Fibroblast of skin of right quadriceps (primary cell): ENCODE data around the gene HDAC2.

Experiments used
- DNase-seq: peaks from one replicate; pipeline ENCODE4 v3.0.0-alpha.2; 2013

Gene HDAC2

DNA sequence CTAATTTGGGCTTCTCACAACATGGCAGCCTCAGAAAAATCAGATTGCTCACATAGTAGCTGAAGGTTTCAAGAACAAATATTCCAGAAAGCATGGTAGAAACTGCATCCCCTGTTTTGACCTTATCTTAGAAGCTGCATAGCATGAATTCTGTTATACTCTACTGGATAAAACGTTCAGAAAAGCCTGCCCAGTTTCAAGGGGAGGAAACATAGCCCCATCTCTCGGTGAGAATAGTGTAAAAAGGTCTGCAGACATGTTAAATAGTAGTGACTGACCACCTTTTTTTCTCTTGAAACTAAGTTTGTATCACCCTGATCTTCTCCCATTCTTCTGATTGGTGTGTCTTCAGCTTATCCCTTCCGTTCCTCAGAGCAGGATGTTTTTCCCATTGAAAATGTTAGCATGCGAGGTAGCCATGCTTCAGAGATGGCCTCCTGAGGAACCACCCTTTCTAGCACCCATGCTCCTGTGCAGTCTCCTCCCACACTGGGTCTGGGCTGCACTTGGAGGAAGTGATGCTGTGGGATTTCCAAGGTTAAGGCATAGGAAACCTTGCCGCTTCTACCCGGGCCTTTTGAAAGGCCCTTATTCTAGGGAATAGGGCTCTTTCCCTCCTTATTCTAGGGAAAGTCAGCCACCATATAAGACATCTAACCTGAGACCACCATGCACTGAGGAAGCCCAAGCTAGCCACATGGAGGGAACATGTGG lies 63.7 kb downstream of the HDAC2 start:
- DNase-seq = no peak

- DNase-seq = peak; percentile 50
Observed at GRCh38 chr6:113903666-113904330, 67.2 kb downstream of the HDAC2 start.

- DNase-seq = peak; percentile 65
Observed at GRCh38 chr6:113901482-113901881, 69.5 kb downstream of the HDAC2 start.

- DNase-seq = peak; percentile 82
Observed at GRCh38 chr6:113894712-113895674, 76.0 kb downstream of the HDAC2 start.

GRCh38 chr6:113893866-113894265 lies 77.1 kb downstream of the HDAC2 start:
- DNase-seq = peak; percentile 80

- no peak for DNase-seq
Observed at GRCh38 chr6:113893451-113893850, 77.5 kb downstream of the HDAC2 start.

DNA sequence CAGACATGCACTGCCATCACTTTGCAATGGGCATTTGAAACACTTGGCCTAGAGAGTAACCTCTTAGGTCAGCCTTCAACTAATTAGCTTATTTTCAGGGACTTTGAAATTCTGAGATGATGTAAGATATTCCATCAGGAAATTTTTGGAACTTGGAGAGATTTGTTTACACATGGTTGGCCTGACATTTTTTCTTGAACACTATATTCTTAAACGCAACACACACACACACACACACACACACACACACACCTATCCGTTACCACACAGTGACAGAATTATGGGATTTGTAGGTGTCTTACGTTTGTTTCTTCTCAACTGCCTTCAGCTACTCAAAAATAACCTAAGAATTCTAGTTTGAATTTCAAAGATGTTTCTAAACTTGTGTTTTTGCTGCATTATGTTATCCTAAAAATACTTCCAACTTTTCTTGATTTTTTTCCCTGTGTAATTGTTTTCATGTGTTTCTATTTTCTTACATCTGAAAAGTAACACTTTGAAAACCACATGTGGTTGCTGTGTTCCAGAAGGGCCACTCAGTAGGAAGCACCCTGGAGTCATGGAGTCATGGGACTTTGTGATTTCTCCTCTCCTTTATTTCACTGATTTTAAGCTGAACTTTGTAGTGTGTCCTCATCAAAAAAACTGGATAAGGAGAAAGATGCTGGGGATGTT lies 81.9 kb downstream of the HDAC2 start:
- no peak for DNase-seq

DNA sequence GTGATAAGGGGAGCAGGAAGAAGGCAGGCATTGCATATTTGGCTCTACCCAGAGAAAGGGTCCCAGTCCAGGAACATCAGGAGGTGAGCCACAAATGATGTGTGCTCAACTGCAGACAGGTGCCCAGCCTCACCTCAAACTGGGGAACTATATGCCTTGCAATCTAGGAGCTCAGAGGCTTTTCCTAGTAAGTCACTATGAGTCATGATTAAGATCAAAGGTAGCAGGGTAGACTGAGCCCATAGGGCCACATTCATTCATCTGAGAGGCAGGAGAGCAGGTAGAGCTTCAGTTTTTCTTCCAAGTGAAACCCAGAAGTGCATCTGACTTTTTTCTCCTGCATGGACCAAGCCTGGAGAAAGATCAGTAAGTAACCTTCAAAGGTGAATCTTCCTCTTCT lies 82.5 kb downstream of the HDAC2 start:
- no peak for DNase-seq

DNA sequence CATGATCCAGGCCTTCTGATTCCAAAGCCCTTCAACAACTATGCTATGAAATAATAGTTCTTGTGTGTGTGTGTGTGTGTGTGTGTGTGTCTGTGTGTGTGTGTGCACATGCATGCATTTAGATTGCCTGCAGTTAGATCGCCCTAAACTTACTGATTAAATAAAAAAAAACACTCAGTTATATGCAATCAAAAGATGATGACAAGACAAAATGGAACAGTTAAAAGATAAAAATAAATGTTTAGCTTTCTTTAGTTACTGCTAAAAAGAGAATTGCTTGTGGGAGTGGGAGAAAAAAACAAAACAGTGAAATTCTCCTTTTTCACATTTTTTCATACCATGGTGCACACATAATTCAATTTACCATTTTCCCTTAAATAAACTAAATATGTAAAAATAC lies 84.4 kb downstream of the HDAC2 start:
- no peak for DNase-seq

- no peak for DNase-seq
Observed at GRCh38 chr6:113884011-113884410, 86.9 kb downstream of the HDAC2 start.
